ENCODE measurements around the gene CD276.

- TF ChIP-seq CTCF (IDR thresholded peaks at IDR 0.05) (no peak), POLR2A (IDR thresholded peaks at IDR 0.05) (no peak)
These were observed 71.3 kb downstream of the CD276 start for GRCh38 chr15:73755481-73755880.
